Measurements from ENCODE around the gene LASP1.

Gene LASP1

DNA sequence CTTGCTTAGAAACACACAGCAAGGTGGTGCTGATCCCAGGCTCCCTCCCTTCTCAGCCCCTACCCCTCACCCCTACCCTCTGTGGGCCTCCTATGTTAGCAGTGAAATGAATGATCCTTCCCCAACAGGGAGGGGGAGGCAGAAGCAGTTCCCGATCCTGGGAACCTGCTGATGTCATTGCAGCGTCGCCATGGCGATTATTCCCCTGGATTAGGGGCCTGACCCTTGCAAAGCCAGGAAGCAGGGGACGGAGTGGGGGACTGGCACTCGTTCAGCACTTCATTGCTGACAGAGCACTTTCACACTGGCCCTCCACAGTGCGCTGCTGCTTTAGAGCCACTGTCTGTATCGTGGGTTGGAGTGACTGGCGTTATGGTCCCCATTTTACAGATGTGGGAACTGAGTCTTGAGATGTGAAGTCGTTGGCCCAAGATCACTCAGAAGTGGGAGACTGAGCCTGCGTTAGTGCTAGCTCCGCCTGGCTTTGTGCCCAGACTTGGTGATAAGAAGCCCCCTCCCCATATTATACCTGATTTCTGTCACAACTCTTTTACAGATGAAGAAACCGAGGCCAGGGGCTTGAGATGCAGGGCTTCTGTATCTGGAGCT, 26.6 kb downstream of the LASP1 start:
- no peak overlapping the region for H3K4me3 ChIP-seq (ENCODE audit: low read depth, low read length)
- TF ChIP-seq, protein P1, sequence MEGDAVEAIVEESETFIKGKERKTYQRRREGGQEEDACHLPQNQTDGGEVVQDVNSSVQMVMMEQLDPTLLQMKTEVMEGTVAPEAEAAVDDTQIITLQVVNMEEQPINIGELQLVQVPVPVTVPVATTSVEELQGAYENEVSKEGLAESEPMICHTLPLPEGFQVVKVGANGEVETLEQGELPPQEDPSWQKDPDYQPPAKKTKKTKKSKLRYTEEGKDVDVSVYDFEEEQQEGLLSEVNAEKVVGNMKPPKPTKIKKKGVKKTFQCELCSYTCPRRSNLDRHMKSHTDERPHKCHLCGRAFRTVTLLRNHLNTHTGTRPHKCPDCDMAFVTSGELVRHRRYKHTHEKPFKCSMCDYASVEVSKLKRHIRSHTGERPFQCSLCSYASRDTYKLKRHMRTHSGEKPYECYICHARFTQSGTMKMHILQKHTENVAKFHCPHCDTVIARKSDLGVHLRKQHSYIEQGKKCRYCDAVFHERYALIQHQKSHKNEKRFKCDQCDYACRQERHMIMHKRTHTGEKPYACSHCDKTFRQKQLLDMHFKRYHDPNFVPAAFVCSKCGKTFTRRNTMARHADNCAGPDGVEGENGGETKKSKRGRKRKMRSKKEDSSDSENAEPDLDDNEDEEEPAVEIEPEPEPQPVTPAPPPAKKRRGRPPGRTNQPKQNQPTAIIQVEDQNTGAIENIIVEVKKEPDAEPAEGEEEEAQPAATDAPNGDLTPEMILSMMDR (IDR thresholded peaks at IDR 0.05; ENCODE audit: low read depth, low read length), result no peak
- no peak for TF ChIP-seq MYC (IDR thresholded peaks at IDR 0.05; ENCODE audit: low read depth, low read length)
- no peak for TF ChIP-seq POLR2A (IDR thresholded peaks at IDR 0.05; ENCODE audit: extremely low read depth, insufficient read length)
- TF ChIP-seq, protein P2, sequence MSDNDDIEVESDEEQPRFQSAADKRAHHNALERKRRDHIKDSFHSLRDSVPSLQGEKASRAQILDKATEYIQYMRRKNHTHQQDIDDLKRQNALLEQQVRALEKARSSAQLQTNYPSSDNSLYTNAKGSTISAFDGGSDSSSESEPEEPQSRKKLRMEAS (IDR thresholded peaks at IDR 0.05; ENCODE audit: low read depth, low read length), result no peak
- peak; percentile 28 for DNase-seq (ENCODE audit: low read depth)

DNA sequence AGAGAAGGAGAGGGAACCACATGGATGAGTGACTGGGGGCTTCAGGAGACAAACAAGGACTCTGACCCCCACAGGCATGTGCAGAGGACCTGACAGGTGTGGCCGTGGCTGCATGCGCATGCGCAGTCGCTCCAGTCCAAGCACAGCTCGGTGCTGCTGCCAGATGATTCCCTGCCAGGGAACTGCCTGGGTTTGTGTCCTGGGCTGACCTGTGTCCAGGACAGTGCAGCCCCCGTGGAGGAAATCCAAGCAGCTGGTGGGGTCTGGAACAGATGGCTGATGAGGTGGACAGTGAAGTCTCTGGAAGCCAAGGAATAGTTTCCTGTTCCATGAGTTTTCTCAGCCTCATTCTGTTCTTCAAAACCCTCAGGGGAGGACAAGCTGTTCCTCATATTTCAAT, 27.3 kb downstream of the LASP1 start:
- no peak for DNase-seq (ENCODE audit: low read depth)
- TF ChIP-seq, protein P2 (IDR thresholded peaks at IDR 0.05; ENCODE audit: low read depth, low read length), result no peak
- no peak for TF ChIP-seq POLR2A (IDR thresholded peaks at IDR 0.05; ENCODE audit: extremely low read depth, insufficient read length)
- no peak for TF ChIP-seq MYC (IDR thresholded peaks at IDR 0.05; ENCODE audit: low read depth, low read length)
- TF ChIP-seq, protein P1 (IDR thresholded peaks at IDR 0.05; ENCODE audit: low read depth, low read length), result no peak
- no peak overlapping the region for H3K4me3 ChIP-seq (ENCODE audit: low read depth, low read length)

DNA sequence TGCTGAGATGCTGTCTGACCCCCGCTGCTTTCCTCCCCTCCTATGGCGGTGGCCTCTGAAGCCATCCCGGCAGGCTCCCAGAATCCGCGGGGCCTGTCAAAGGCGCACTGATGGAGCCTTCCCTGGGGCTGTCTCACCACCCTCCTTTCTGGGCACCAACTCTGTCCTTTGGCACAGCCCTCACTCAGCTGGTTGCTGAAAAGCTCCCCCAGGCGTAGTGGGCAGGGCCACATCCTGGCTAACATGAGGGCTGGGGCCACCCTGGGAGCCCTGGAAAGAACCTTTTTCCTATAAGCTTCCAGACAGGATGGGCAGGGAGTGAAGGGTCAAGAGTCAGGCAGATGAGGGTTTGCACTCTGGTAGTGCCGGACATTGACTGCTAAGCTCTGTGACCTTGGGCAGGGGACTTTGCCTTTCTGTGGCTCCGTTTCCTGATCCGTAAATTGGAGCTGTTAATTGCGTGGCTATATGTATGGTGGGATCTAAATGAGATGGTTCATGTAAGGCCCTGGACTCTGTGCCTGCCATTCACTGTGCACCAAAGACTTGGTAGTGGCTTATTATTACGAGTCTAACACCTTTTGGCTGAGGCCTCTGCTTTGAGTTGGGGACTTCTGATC, 27.9 kb downstream of the LASP1 start:
- peak overlapping the region; percentile 1 for H3K4me3 ChIP-seq (ENCODE audit: low read depth, low read length)
- TF ChIP-seq, protein P2 (IDR thresholded peaks at IDR 0.05; ENCODE audit: low read depth, low read length), result no peak
- TF ChIP-seq MYC (IDR thresholded peaks at IDR 0.05; ENCODE audit: low read depth, low read length), result no peak
- TF ChIP-seq, protein P1 (IDR thresholded peaks at IDR 0.05; ENCODE audit: low read depth, low read length), result no peak
- DNase-seq (ENCODE audit: low read depth), result no peak

DNA sequence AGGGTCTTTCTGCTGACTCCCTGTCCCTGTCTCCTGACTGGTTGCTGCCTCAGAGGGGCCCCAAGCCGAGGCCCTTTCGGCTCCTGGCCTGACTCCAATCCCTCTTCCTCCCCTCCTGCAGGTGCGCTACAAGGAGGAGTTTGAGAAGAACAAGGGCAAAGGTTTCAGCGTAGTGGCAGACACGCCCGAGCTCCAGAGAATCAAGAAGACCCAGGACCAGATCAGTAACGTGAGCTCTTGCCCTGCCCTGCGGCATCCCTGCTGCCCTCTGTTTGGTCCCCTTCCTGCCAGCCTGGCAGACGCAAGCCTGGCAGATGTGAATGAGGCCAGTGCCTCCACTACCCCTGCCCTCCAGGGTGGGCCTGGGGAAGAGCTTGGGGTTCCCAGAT, 28.4 kb downstream of the LASP1 start:
- TF ChIP-seq MYC (IDR thresholded peaks at IDR 0.05; ENCODE audit: low read depth, low read length), result no peak
- TF ChIP-seq, protein P1 (IDR thresholded peaks at IDR 0.05; ENCODE audit: low read depth, low read length), result no peak
- TF ChIP-seq, protein P2 (IDR thresholded peaks at IDR 0.05; ENCODE audit: low read depth, low read length), result no peak
- TF ChIP-seq POLR2A (IDR thresholded peaks at IDR 0.05; ENCODE audit: extremely low read depth, insufficient read length), result no peak
- H3K4me3 ChIP-seq (ENCODE audit: low read depth, low read length), result peak overlapping the region; percentile 26

DNA sequence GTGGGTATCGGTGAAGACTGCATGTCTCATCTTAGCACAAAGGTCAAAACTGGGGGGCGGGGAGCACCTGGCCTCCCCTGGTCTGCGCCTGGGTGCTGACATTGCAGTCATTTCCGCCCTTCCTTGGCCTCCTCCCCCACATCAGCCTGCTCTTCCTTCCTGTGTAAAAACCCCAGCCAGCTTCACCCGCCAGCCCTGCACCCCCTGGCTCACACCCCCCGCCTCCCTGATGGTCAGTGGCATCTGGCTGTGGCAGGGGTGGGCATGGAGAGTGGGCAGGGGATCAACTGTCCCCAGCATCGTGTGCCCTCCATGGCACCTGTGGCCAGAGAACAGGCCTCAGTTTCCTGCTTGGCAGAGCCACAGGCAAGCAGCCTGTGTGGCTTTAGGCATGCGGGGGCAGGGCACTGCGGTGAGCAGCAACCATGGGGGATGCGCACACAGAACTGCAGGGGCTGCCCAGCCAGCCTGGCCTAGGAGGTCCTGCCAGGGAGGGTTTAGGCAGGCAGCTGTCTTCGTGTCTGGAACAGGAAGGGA, 29.0 kb downstream of the LASP1 start:
- peak overlapping the region; percentile 26 for H3K4me3 ChIP-seq (ENCODE audit: low read depth, low read length)
- peak; percentile 99 for DNase-seq (ENCODE audit: low read depth)
- peak; percentile 42 for TF ChIP-seq MYC (IDR thresholded peaks at IDR 0.05; ENCODE audit: low read depth, low read length)
- TF ChIP-seq, protein P2 (IDR thresholded peaks at IDR 0.05; ENCODE audit: low read depth, low read length), result peak; percentile 33; the same call in 1 of the 2 replicates
- TF ChIP-seq, protein P1 (IDR thresholded peaks at IDR 0.05; ENCODE audit: low read depth, low read length), result no peak

More for the DNA sequence above, 28.4 kb downstream of the LASP1 start:
- peak; percentile 61 for DNase-seq (ENCODE audit: low read depth)
